Measurements from ENCODE around the gene VPS37B.

- no peak for TF ChIP-seq CTCF (tag by site-specific recombination; IDR thresholded peaks at IDR 0.05)
- TF ChIP-seq ATF2 (tag by site-specific recombination; IDR thresholded peaks at IDR 0.05; ENCODE audit: low read depth): no peak
- TF ChIP-seq ZBTB8A (tag by site-specific recombination; IDR thresholded peaks at IDR 0.05): no peak
- no peak for TF ChIP-seq REST (tag by site-specific recombination; IDR thresholded peaks at IDR 0.05)
- no peak for TF ChIP-seq ZNF335 (tag by site-specific recombination; conservative IDR thresholded peaks at IDR 0.05)
- no peak for TF ChIP-seq ZSCAN16 (tag by site-specific recombination; IDR thresholded peaks at IDR 0.05)
- no peak for TF ChIP-seq ZNF18 (tag by site-specific recombination; IDR thresholded peaks at IDR 0.05)
- TF ChIP-seq PRDM6 (tag by site-specific recombination; IDR thresholded peaks at IDR 0.05): no peak
- TF ChIP-seq SCRT1 (tag by site-specific recombination; IDR thresholded peaks at IDR 0.05; ENCODE audit: borderline replicate concordance): no peak
- TF ChIP-seq ZNF423 (tag by site-specific recombination; IDR thresholded peaks at IDR 0.05): no peak
- no peak for TF ChIP-seq ZNF510 (tag by site-specific recombination; IDR thresholded peaks at IDR 0.05; ENCODE audit: insufficient replicate concordance)
These were observed 13.7 kb upstream of the VPS37B start for GRCh38 chr12:122909442-122910288.

Data from HEK293 (cell line).